ENCODE data around the gene C17orf50. TPM values are rescaled to one million over a fixed set of nuclear protein-coding genes. Genes with fewer than 3 reads are reported as not detected.

The C17orf50 gene
- total and polyA plus RNA-seq, 7 donors = 0.07 TPM; not detected in 6

GRCh38 chr17:35778641-35779196 lies 18.0 kb downstream of the C17orf50 start:
- no peak for TF ChIP-seq EP300 (IDR thresholded peaks at IDR 0.05)
- TF ChIP-seq POLR2A (IDR thresholded peaks at IDR 0.05) = no peak
- no peak for TF ChIP-seq CTCF (IDR thresholded peaks at IDR 0.05)
- no peaks in the 10 kb centered on the region for H3K36me3 ChIP-seq

GRCh38 chr17:35780950-35781349 lies 20.3 kb downstream of the C17orf50 start:
- H3K9me3 ChIP-seq = no peaks in the 10 kb centered on the region
- TF ChIP-seq CTCF (IDR thresholded peaks at IDR 0.05) = no peak
- no peak for TF ChIP-seq EP300 (IDR thresholded peaks at IDR 0.05)
- TF ChIP-seq POLR2A (IDR thresholded peaks at IDR 0.05) = no peak
- TF ChIP-seq POLR2AphosphoS5 (IDR thresholded peaks at IDR 0.05) = no peak
- no peak for DNase-seq
- no peak overlapping the region for H3K4me3 ChIP-seq
- H3K27ac ChIP-seq = peak overlapping the region in 3 of 4 donors; percentile 1 to 83 (median 8)
- H3K4me1 ChIP-seq = peaks cover 0 to 49% (median 35%) of the 10 kb centered on the region in 4 donors
- no peaks in the 10 kb centered on the region for H3K36me3 ChIP-seq
- intact Hi-C loops (cut with DNase I) = no loop called here
- H3K27me3 ChIP-seq = no peaks in the 10 kb centered on the region
- WGBS, 2 donors = 90 to 91% methylated on average over 3 of the region's 3 CpGs

More at GRCh38 chr17:35778641-35779196, 18.0 kb downstream of the C17orf50 start:
- WGBS, 2 donors = 94 to 95% methylated on average over 16 of the region's 16 CpGs
- Histone ChIP-seq H3K27ac (peak overlapping the region in 3 of 4 donors; percentile 8 to 94 (median 89)), H3K4me1 (peaks cover 0 to 50% (median 35%) of the 10 kb centered on the region in 4 donors), H3K27me3 (no peaks in the 10 kb centered on the region), H3K9me3 (no peaks in the 10 kb centered on the region), H3K4me3 (no peak overlapping the region)
- no peak for DNase-seq
- intact Hi-C loops (cut with DNase I) = no loop called here

- H3K36me3 ChIP-seq = no peaks in the 10 kb centered on the region
- H3K4me3 ChIP-seq = no peak overlapping the region
- intact Hi-C loops (cut with DNase I) = no loop called here
- peak; percentile 36 for DNase-seq
- peak overlapping the region; percentile 7 to 85 (median 82) for H3K27ac ChIP-seq
- H3K27me3 ChIP-seq = no peaks in the 10 kb centered on the region
- no peak for TF ChIP-seq POLR2AphosphoS5 (IDR thresholded peaks at IDR 0.05)
- no peak for TF ChIP-seq CTCF (IDR thresholded peaks at IDR 0.05)
- TF ChIP-seq EP300 (IDR thresholded peaks at IDR 0.05) = no peak
- TF ChIP-seq POLR2A (IDR thresholded peaks at IDR 0.05) = no peak
- H3K4me1 ChIP-seq = peaks cover 0 to 75% (median 65%) of the 10 kb centered on the region in 4 donors
- H3K9me3 ChIP-seq = no peaks in the 10 kb centered on the region
- 91 to 93% methylated on average over 2 of the region's 2 CpGs for WGBS, 2 donors
Observed at GRCh38 chr17:35784895-35785294, 24.2 kb downstream of the C17orf50 start.

- no peak overlapping the region for H3K4me3 ChIP-seq
- H3K36me3 ChIP-seq = no peaks in the 10 kb centered on the region
- TF ChIP-seq EP300 (IDR thresholded peaks at IDR 0.05) (no peak), POLR2A (IDR thresholded peaks at IDR 0.05) (no peak), POLR2AphosphoS5 (IDR thresholded peaks at IDR 0.05) (peak in 3 of 4 donors; percentile 56 to 73 (median 66)), CTCF (IDR thresholded peaks at IDR 0.05) (no peak)
- H3K27me3 ChIP-seq = no peaks in the 10 kb centered on the region
- WGBS, 2 donors = 13 to 36% methylated on average over 3 of the region's 3 CpGs
- H3K9me3 ChIP-seq = no peaks in the 10 kb centered on the region
- peak overlapping the region; percentile 80 to 85 (median 81) for H3K27ac ChIP-seq
- DNase-seq = peak; percentile 42
- peaks cover 0 to 76% (median 68%) of the 10 kb centered on the region in 4 donors for H3K4me1 ChIP-seq
- intact Hi-C loops (cut with DNase I) = no loop called here
Observed at GRCh38 chr17:35786941-35787432, 26.3 kb downstream of the C17orf50 start.
